OCI-LY3 (cell line): ENCODE data around the gene PNKP.

Source experiments
- CTCF ChIP-seq: fragments of 200-600, 300-600 bp; sonication (generic); IDR thresholded peaks from 2 replicates; pipeline ENCODE4 v1.5.1; 2014; ENCODE audit warnings: antibody characterized with exemption, low read length, low read depth
- EZH2phosphoT487 ChIP-seq: fragments of 200-600 bp; shearing (Covaris generic); IDR thresholded peaks from 2 replicates; pipeline ENCODE4 v1.6.1; 2018; ENCODE audit warnings: antibody characterized with exemption, mixed run types, low read depth

DNA sequence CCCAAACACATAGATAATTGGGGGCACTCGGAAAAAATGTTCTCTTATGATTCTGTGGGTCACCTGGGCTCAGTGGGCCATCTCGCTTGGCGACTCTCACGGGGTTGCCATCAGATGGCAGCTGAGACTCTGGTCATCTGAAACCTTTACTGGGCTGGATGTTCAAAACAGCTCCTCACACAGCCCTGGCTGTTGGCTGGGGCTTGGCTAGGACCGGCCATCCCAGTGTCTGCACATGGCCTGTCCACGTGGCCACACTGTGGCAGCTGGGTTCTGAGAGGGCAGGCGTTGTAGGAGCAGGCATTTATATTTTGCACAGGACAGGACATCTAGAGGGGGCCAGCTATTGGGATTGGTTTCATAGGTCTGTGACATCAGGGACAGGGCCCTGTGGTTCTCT lies 33.8 kb downstream of the PNKP start:
- TF ChIP-seq CTCF (no peak), EZH2phosphoT487 (no peak)
